ENCODE measurements around the gene GLT8D1. TPM values are rescaled to one million over a fixed set of nuclear protein-coding genes. Genes with fewer than 3 reads are reported as not detected.
"Not testable (repeated sequence)": the region's sequence is repeated elsewhere in the genome, so short reads cannot be mapped to it uniquely, and the experiment has no call there.

GLT8D1 gene
- total and polyA plus RNA-seq, 2 experiments from 2014 or later: 149 to 151 TPM

GRCh38 chr3:52678265-52679198 is 27.1 kb downstream of the GLT8D1 start:
- Histone ChIP-seq H3K4me1 (ENCODE audit: insufficient read depth) (peaks cover 30% of the 10 kb centered on the region), H3K9me3 (ENCODE audit: low read depth) (no peaks in the 10 kb centered on the region), H3K4me3 (no peak overlapping the region), H3K27me3 (replicated peaks; ENCODE audit: insufficient read depth) (no peaks in the 10 kb centered on the region), H3K27ac (peak overlapping the region; percentile 48), H3K9me2 (ENCODE audit: insufficient read depth) (no peaks in the 10 kb centered on the region), H4K20me1 (ENCODE audit: insufficient read depth) (no peaks in the 10 kb centered on the region), H3K9ac (peak overlapping the region; percentile 16; the same call in 1 of the 2 replicates), H3K4me2 (ENCODE audit: unreplicated experiment) (no peak overlapping the region), H3F3A (ENCODE audit: insufficient read depth) (peaks cover 16% of the 10 kb centered on the region), H3K79me2 (ENCODE audit: insufficient read depth) (peaks cover 92% of the 10 kb centered on the region), H3K36me3 (ENCODE audit: low read depth) (peaks cover 29% of the 10 kb centered on the region), H2AFZ (no peak overlapping the region)
- in situ Hi-C loops (cut with MboI): no loop called here
- DNase-seq: peak; percentile 26
- TF ChIP-seq EZH2phosphoT487 (IDR thresholded peaks at IDR 0.05; ENCODE audit: insufficient read depth, low read depth): no peak
- no peak for TF ChIP-seq EZH2 (IDR thresholded peaks at IDR 0.05; ENCODE audit: insufficient read depth, poor library complexity, severe bottlenecking)
- 94% methylated on average over 6 of the region's 6 CpGs for WGBS, 2 experiments (ENCODE audit: low coverage in 1 of 2, low lambda C conversion rate in 2 of 2, missing lambda C conversion rate in 2 of 2)

- Histone ChIP-seq H3K79me2 (ENCODE audit: insufficient read depth) (peaks cover 75% of the 10 kb centered on the region), H3K36me3 (ENCODE audit: low read depth) (peaks cover 29% of the 10 kb centered on the region), H3K4me1 (ENCODE audit: insufficient read depth) (peaks cover 35% of the 10 kb centered on the region), H3F3A (ENCODE audit: insufficient read depth) (peaks cover 25% of the 10 kb centered on the region)
- DNase-seq; H4K20me1 ChIP-seq (ENCODE audit: insufficient read depth); H3K27me3 ChIP-seq (replicated peaks; ENCODE audit: insufficient read depth); H3K9ac ChIP-seq; H3K4me2 ChIP-seq (ENCODE audit: unreplicated experiment); in situ Hi-C loops (cut with MboI); H2AFZ ChIP-seq; H3K9me2 ChIP-seq (ENCODE audit: insufficient read depth); H3K9me3 ChIP-seq (ENCODE audit: low read depth); H3K4me3 ChIP-seq; H3K27ac ChIP-seq: not testable (repeated sequence)
- WGBS, 2 experiments (ENCODE audit: low coverage in 1 of 2, low lambda C conversion rate in 2 of 2, missing lambda C conversion rate in 2 of 2): 73 to 74% methylated on average over 3 of the region's 3 CpGs
These were observed 29.4 kb downstream of the GLT8D1 start for GRCh38 chr3:52676201-52676600.

- no peaks in the 10 kb centered on the region for H3K9me3 ChIP-seq (ENCODE audit: low read depth)
- TF ChIP-seq EZH2phosphoT487 (IDR thresholded peaks at IDR 0.05; ENCODE audit: insufficient read depth, low read depth): no peak
- TF ChIP-seq EZH2 (IDR thresholded peaks at IDR 0.05; ENCODE audit: insufficient read depth, poor library complexity, severe bottlenecking): no peak
- H3K36me3 ChIP-seq (ENCODE audit: low read depth): peaks cover 12% of the 10 kb centered on the region; the same call in 1 of the 2 replicates
- H3K9ac ChIP-seq: peak overlapping the region; percentile 76
- peaks cover 47% of the 10 kb centered on the region for H3K4me1 ChIP-seq (ENCODE audit: insufficient read depth)
- in situ Hi-C loops (cut with MboI): no loop called here
- peak; percentile 39 for DNase-seq
- H3K4me2 ChIP-seq (ENCODE audit: unreplicated experiment): peak overlapping the region; percentile 76
- H3K27me3 ChIP-seq (replicated peaks; ENCODE audit: insufficient read depth): no peaks in the 10 kb centered on the region
- H3K4me3 ChIP-seq: peak overlapping the region; percentile 53
- H3F3A ChIP-seq (ENCODE audit: insufficient read depth): peaks cover 48% of the 10 kb centered on the region
- no peaks in the 10 kb centered on the region for H3K9me2 ChIP-seq (ENCODE audit: insufficient read depth)
- H3K79me2 ChIP-seq (ENCODE audit: insufficient read depth): peaks cover 66% of the 10 kb centered on the region
- no peak overlapping the region for H2AFZ ChIP-seq
- no peaks in the 10 kb centered on the region for H4K20me1 ChIP-seq (ENCODE audit: insufficient read depth)
- peak overlapping the region; percentile 99 for H3K27ac ChIP-seq
- WGBS, 2 experiments (ENCODE audit: low coverage in 1 of 2, low lambda C conversion rate in 2 of 2, missing lambda C conversion rate in 2 of 2): 14 to 17% methylated on average over 1 of the region's 1 CpG
These were observed 33.9 kb downstream of the GLT8D1 start for GRCh38 chr3:52671676-52672075.

- WGBS, 2 experiments (ENCODE audit: low coverage in 1 of 2, low lambda C conversion rate in 2 of 2, missing lambda C conversion rate in 2 of 2): 14 to 15% methylated on average over 9 of the region's 9 CpGs
- in situ Hi-C loops (cut with MboI): no loop called here
- Histone ChIP-seq H3K27me3 (replicated peaks; ENCODE audit: insufficient read depth) (no peaks in the 10 kb centered on the region), H3K9ac (peak overlapping the region; percentile 87), H3K9me2 (ENCODE audit: insufficient read depth) (no peaks in the 10 kb centered on the region), H3K9me3 (ENCODE audit: low read depth) (no peaks in the 10 kb centered on the region), H3K36me3 (ENCODE audit: low read depth) (peaks cover 5% of the 10 kb centered on the region), H3K79me2 (ENCODE audit: insufficient read depth) (peaks cover 63% of the 10 kb centered on the region), H3K4me3 (peak overlapping the region; percentile 53), H3F3A (ENCODE audit: insufficient read depth) (peaks cover 48% of the 10 kb centered on the region), H3K4me2 (ENCODE audit: unreplicated experiment) (peak overlapping the region; percentile 89), H3K27ac (peak overlapping the region; percentile 99), H2AFZ (no peak overlapping the region), H3K4me1 (ENCODE audit: insufficient read depth) (peaks cover 47% of the 10 kb centered on the region), H4K20me1 (ENCODE audit: insufficient read depth) (no peaks in the 10 kb centered on the region)
- peak; percentile 98 for DNase-seq
- TF ChIP-seq EZH2 (IDR thresholded peaks at IDR 0.05; ENCODE audit: insufficient read depth, poor library complexity, severe bottlenecking) (no peak), EZH2phosphoT487 (IDR thresholded peaks at IDR 0.05; ENCODE audit: insufficient read depth, low read depth) (0 out of 2 replicates have a peak, but pooled peaks have one; percentile 55)
These were observed 34.7 kb downstream of the GLT8D1 start for GRCh38 chr3:52670621-52671521.
